Kidney glomerular epithelial cell (primary cell): Measurements from ENCODE around the gene CLCNKB.
"Not testable (repeated sequence)": the region's sequence is repeated elsewhere in the genome, so short reads cannot be mapped to it uniquely, and the experiment has no call there.

Experiments used
- DNase-seq: peaks from one replicate; lab custom pipeline; 2025; lab: John Stamatoyannopoulos, UW

Gene CLCNKB

GRCh38 chr1:16061266-16061665 is 17.7 kb downstream of the CLCNKB start:
- DNase-seq = no peak

GRCh38 chr1:16061989-16062686 is 18.6 kb downstream of the CLCNKB start:
- DNase-seq = not testable (repeated sequence)

GRCh38 chr1:16062687-16063075 is 19.1 kb downstream of the CLCNKB start:
- DNase-seq = not testable (repeated sequence)

GRCh38 chr1:16063226-16063829 is 19.7 kb downstream of the CLCNKB start:
- DNase-seq = no peak

GRCh38 chr1:16063921-16064320 is 20.3 kb downstream of the CLCNKB start:
- no peak for DNase-seq

- no peak for DNase-seq
Observed at GRCh38 chr1:16064536-16065268, 21.1 kb downstream of the CLCNKB start.

- no peak for DNase-seq
Observed at GRCh38 chr1:16065269-16065576, 21.6 kb downstream of the CLCNKB start.

- DNase-seq = no peak
Observed at GRCh38 chr1:16066245-16066644, 22.7 kb downstream of the CLCNKB start.

- DNase-seq = peak; percentile 5
Observed at GRCh38 chr1:16067127-16067768, 23.7 kb downstream of the CLCNKB start.

GRCh38 chr1:16067933-16068332 is 24.4 kb downstream of the CLCNKB start:
- DNase-seq = no peak

- DNase-seq = no peak
Observed at GRCh38 chr1:16068356-16069270, 25.0 kb downstream of the CLCNKB start.

GRCh38 chr1:16070640-16071355 is 27.2 kb downstream of the CLCNKB start:
- no peak for DNase-seq

- no peak for DNase-seq
Observed at GRCh38 chr1:16071614-16072013, 28.0 kb downstream of the CLCNKB start.

GRCh38 chr1:16072095-16072494 is 28.5 kb downstream of the CLCNKB start:
- no peak for DNase-seq

GRCh38 chr1:16072616-16073484 is 29.3 kb downstream of the CLCNKB start:
- DNase-seq = no peak

- DNase-seq = no peak
Observed at GRCh38 chr1:16073490-16074119, 30.0 kb downstream of the CLCNKB start, which contains the start of gene FAM131C. Gene FAM131C, minus strand, starts transcription at chr1:16073651. Its CDS starts 209 bp downstream, at chr1:16073442.

- DNase-seq = no peak
Observed at GRCh38 chr1:16074217-16074616, 30.6 kb downstream of the CLCNKB start.

- no peak for DNase-seq
Observed at GRCh38 chr1:16075337-16076030, 31.9 kb downstream of the CLCNKB start.
